Right lobe of liver (tissue), 4 donors: ENCODE results near the gene CROCC2.

ENCODE experiments used
- CTCF ChIP-seq, 4 donors: fragments of 200-600 bp in 3 of 4; fragments of 450-650 bp in 1 of 4; IDR thresholded peaks; one replicate each; pipeline versions ENCODE4 v1.5.1 to v1.8.0; 2016 to 2022; ENCODE audit warnings: antibody characterized with exemption in 4 of 4, mild to moderate bottlenecking in 2 of 4
- POLR2A ChIP-seq: fragments of 450-650 bp; IDR thresholded peaks from one replicate; pipeline ENCODE4 v1.6.1; 2017; ENCODE audit warnings: antibody characterized with exemption, mild to moderate bottlenecking
- donor health status: DM: no; HTN: no; CAD: no.
- donor health status: DM: no; HTN: no; CAD: no.
- donor health status: DM: no; HTN: yes; CAD: no.

DNA sequence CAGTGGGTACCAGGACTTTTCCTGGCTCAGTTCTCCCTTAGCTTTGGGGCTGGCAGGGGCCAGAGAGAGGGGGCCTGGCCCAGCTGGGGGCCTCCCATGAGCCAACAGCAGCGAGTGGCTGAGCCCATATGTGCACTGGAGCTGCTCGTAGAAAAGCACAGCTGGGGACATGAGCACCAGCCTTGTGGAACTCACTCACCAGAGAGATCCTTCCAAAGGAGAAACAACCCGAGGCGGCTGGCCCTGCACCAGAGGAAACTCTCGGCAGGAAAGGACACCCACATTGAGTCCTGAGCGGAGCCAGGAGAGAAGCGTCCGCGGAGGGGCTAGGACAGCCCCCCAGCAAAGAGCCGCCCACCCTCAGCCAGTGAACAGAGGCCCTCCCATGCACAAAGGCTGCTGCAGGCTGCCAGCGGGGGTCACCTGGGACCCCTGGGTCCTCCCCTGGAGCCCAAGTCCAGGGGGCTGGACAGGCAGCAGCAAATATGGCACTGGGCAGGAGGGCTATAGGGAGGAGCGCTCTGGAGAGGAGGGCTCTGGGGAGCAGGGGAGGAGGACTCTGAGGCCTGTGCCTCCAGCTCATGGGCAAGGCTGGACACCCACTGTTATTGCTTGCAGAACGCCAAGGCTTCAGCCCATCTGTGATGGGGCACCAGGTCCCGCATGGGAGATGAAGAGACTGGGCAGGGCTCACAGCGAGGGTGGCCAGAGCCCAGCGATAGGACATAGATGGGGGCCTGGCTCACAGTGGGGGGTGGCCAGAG lies 50.2 kb downstream of the CROCC2 start:
- no peak for TF ChIP-seq POLR2A
- TF ChIP-seq CTCF (IDR thresholded peaks at IDR 0.05) = no peak
